ENCODE results near the gene MIX23.

DNA sequence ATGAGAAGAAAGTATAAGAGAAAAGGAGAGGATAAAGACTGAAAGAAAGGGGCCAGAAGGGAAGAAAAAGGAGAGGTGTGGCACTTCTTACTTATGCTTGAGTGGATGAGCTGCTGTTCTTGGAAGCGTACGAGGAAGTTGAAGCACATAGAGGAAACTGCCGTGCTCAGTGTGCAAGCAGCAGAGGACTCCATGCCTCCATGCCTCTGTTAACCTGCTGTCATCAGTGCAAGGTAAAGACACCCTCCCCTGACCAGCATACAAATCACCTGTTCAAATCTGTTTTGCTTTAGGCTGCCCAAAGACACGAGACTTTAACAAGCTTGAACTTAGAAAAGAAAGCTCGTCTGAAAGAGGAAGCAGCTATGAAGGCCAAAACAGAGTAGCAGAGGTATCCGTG, 26.4 kb upstream of the MIX23 start:
- no peak for TF ChIP-seq CTCF (conservative IDR thresholded peaks at IDR 0.05; ENCODE audit: low read depth, low read length)
- no peak for TF ChIP-seq EZH2 (IDR thresholded peaks at IDR 0.05; ENCODE audit: low read length, unreplicated experiment)

All from PC-3 (cell line).